AG09319 (cell line): ENCODE results near the gene CISTR.
"Not testable (repeated sequence)": the region's sequence is repeated elsewhere in the genome, so short reads cannot be mapped to it uniquely, and the experiment has no call there.

Source experiments
- DNase-seq: peaks from one replicate; pipeline ENCODE4 v3.0.0-alpha.2; 2010; ENCODE audit warnings: low read depth; ENCODE audit errors: extremely low read depth
- TF ChIP-seq, protein P1 (sequence below): IDR thresholded peaks from 2 replicates; pipeline ENCODE4 v1.5.1; 2011; ENCODE audit warnings: low read depth, mild to moderate bottlenecking, inconsistent platforms, low read length, moderate library complexity

The CISTR gene

DNA sequence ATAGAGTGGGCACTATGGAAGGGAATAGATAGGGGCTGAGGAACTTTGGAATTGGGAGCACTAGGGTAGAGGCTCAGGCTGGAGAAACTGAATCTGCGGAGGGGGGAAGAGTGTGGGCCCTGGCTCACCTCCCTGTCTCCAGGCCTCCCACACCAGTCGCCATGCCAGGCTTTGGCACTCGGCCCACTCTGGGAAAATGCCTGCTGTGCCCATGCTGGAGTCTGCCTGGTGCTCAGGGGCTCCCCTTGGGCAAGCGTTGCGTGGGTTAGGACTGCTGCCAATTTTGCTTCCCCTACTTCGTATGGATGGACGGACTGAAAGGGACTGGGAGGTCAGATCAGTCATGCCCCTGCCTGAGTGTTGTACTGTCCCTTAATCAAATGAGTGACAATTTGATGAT is 34.6 kb upstream of the CISTR start:
- DNase-seq: no peak
- TF ChIP-seq, protein P1, sequence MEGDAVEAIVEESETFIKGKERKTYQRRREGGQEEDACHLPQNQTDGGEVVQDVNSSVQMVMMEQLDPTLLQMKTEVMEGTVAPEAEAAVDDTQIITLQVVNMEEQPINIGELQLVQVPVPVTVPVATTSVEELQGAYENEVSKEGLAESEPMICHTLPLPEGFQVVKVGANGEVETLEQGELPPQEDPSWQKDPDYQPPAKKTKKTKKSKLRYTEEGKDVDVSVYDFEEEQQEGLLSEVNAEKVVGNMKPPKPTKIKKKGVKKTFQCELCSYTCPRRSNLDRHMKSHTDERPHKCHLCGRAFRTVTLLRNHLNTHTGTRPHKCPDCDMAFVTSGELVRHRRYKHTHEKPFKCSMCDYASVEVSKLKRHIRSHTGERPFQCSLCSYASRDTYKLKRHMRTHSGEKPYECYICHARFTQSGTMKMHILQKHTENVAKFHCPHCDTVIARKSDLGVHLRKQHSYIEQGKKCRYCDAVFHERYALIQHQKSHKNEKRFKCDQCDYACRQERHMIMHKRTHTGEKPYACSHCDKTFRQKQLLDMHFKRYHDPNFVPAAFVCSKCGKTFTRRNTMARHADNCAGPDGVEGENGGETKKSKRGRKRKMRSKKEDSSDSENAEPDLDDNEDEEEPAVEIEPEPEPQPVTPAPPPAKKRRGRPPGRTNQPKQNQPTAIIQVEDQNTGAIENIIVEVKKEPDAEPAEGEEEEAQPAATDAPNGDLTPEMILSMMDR: no peak

DNA sequence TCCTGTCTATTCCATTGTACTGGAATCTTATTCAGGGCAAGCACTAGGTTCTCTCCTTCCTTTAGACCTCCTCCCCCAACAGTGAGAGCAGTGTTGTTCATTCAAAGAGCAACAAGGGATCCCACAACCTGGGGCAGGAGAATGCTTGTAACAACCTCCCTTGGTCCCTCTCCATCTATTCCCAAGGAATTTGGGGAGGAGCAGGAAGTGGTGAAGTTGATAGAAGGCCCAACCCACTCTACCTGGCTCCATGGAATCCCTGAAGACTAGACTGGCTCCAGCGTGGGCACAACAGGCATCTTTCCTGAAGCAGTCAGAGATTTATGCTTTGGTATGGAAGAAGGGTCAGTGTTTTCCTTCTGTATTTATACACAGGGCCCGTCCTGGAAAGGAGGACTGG is 33.4 kb upstream of the CISTR start:
- DNase-seq: no peak
- TF ChIP-seq, protein P1: no peak

DNA sequence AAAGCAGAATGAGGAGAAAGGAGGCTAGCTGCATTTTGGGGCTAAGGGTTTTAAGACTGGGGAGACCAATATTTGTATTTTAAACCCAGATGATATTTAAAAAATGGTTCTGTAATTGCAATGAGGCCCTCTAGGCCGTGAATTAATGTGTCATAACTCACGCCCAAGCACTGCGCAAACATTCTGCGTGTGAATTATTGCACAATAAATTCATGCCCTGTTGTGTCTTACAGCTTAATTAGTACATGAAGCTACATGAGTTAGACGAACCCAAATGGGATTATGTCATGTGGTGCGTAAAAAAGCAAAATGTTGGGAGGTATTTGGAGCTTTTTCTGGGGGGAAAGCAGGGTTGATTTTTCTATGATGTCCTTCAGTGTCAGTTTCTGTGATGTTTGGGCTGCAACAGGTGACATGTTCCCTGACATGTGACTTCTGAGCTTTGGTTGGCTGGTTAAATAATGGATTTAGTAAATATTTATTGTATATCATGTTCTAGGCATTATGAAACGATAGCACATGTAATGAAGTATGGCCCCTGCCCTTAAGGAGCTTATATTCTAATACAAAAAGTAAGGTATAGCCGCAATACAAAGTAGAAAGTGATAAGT is 30.4 kb upstream of the CISTR start:
- DNase-seq: no peak
- TF ChIP-seq, protein P1: no peak

DNA sequence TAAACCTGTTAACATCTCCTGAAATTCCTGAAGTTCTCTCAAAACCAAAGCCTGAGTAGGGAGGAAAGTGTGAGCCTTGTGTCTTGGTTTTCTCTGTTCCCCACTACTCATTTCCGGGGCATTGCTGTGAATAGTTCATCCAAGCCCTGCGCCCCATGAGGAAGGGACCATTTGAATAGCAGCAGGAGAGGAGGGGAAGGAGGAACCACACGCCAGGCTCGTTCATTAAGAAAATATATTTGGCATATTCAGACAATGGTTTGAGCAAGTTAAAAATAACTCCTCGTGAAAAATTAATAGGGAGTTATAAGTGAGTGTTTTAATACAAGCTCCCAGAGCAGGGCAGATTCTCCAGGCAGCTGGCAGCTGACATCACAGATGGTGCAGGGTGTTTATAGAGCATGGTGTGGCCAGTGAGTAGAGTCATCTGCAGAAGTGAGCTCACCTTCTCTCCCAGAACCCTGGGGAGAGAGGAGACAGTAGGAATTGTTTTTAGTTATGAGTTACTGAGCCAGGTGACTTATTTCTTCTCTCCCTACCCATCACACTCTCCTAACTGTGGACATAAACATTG is 29.5 kb upstream of the CISTR start:
- TF ChIP-seq, protein P1: no peak

DNA sequence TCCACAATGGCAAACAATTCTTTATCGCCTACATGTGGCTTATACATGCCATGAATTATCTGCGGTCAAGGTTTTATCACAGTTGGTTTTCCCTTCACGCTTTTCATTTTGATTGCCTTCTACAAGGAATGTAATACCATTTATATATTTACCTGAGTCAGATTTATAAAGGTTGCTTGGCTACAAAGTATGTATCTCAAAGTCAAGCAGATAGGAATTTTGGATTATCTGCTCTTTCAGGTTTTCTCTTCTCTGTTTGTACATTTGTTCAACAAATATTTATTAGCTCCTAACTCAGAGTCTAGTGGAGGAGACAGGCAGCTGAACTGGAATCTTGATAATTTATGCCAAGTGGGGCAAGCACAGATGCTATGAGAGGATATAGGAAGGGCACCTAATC is 28.5 kb upstream of the CISTR start:
- TF ChIP-seq, protein P1: no peak
- DNase-seq: no peak

More for the DNA sequence above, 29.5 kb upstream of the CISTR start:
- DNase-seq: no peak

DNA sequence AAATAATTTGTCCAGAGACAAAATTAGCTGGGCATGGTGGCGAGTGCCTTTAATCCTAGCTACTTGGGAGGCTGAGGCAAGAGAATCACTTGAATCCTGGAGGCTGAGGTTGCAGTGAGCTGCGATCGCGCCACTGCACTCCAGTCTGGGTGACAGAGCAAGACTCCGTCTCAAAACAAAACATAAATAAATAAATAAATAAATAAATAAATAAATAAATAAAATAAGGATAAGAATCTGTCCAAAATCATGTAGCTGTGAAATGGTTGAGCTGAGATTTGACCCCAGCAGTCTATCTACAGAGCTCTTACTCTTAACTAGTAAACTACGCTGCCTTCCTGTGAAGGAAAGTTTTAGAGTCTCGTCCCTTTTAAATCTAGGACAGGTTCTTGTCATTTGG is 27.9 kb upstream of the CISTR start:
- DNase-seq: not testable (repeated sequence)

DNA sequence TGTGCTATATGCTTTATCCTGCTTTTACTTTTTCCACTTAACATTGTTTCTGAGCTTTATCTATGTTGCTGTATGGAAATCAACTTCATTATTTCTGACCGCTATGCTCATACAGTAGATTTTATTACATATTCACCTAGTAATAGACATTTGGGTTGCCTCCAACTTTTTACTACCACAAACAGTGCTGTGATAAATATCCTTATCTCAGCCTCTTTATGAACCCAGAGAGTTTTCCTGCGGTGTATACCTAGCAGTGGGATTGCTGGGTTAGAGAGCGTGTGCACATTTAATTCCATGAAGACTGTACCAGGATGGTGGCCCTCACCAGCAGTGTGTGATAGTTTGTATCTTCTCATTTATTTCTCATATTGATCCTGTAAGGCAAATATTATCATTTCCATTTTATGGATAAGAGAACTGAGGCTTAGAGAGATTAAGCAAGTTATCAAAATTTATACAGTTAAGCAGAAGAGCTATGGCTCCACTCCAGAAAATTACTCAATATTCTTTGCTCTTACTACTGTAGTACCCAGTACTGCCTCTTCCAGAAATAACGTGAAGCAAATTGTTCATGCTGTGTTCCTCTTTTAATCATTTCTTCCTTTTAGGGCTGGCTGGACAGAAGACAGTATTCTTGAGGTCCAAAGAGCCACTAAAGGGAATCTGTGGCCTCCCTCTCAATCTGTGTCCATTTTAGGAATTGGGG is 26.3 kb upstream of the CISTR start:
- TF ChIP-seq, protein P1: no peak
- DNase-seq: no peak
